ENCODE measurements around the gene FBXL2. TPM values are rescaled to one million over a fixed set of nuclear protein-coding genes. Genes with fewer than 3 reads are reported as not detected.

Gene FBXL2
- total and polyA plus RNA-seq, 4 donors = 2.4 to 28.7 (median 6.5) TPM

DNA sequence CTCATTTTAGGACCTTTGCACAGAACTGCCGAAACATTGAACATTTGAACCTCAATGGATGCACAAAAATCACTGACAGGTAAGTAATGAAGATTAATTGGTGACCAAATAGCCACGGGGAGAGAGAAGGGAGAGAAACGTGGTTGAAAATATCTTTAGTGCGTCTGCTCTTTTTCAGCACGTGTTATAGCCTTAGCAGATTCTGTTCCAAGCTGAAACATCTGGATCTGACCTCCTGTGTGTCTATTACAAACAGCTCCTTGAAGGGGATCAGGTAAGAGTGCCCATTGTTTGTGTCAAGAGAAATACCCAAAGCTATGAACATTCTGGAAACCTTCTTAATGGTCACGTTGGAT is 95.8 kb downstream of the FBXL2 start:
- TF ChIP-seq, protein P1, sequence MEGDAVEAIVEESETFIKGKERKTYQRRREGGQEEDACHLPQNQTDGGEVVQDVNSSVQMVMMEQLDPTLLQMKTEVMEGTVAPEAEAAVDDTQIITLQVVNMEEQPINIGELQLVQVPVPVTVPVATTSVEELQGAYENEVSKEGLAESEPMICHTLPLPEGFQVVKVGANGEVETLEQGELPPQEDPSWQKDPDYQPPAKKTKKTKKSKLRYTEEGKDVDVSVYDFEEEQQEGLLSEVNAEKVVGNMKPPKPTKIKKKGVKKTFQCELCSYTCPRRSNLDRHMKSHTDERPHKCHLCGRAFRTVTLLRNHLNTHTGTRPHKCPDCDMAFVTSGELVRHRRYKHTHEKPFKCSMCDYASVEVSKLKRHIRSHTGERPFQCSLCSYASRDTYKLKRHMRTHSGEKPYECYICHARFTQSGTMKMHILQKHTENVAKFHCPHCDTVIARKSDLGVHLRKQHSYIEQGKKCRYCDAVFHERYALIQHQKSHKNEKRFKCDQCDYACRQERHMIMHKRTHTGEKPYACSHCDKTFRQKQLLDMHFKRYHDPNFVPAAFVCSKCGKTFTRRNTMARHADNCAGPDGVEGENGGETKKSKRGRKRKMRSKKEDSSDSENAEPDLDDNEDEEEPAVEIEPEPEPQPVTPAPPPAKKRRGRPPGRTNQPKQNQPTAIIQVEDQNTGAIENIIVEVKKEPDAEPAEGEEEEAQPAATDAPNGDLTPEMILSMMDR (IDR thresholded peaks at IDR 0.05; ENCODE audit: control extremely low read depth, extremely low read depth) = no peak
- no peak for ATAC-seq (ENCODE audit: insufficient read depth, low FRiP score)
- 55 to 56% methylated on average over 6 of the region's 6 CpGs for WGBS, 2 donors

DNA sequence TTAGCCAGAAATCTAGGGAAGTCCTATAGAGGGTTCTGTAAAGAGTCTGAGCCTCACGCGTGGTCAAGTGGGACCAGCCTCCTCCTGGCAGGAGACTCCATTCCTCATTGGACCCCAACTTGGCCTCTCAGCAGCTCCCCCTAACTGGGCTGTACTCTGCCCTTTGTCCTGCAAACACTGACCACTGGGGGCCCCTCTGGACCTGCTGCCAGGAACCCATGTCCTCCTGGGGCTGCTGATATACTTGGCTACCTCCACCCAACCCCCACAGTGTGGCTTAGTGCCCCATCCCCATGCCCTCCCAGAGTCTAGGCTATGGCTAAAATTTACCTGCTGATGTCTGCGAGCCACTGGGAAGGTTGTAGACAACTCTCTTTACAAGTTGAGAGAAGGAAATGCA is 100.2 kb downstream of the FBXL2 start:
- ATAC-seq (ENCODE audit: insufficient read depth, low FRiP score) (no peak), DNase-seq (no peak)
- H3K9ac ChIP-seq (ENCODE audit: insufficient read depth in 1 of 2, low read length in 2 of 2) = no peak overlapping the region
- 88 to 89% methylated on average over 3 of the region's 3 CpGs for WGBS, 2 donors
- TF ChIP-seq, protein P1 (IDR thresholded peaks at IDR 0.05; ENCODE audit: control extremely low read depth, extremely low read depth) = no peak
- H3K4me3 ChIP-seq = no peak overlapping the region
- H3K4me1 ChIP-seq (ENCODE audit: control insufficient read depth in 5 of 5, insufficient read depth in 5 of 5, low read length in 5 of 5) = no peaks in the 10 kb centered on the region
- peaks cover 2 to 24% (median 6%) of the 10 kb centered on the region in 4 donors for H3K36me3 ChIP-seq (ENCODE audit: control insufficient read depth in 4 of 4, insufficient read depth in 4 of 4, low read length in 4 of 4)
- H3K27ac ChIP-seq (ENCODE audit: low read depth in 1 of 2, low read length in 1 of 2) = no peak overlapping the region
- no peaks in the 10 kb centered on the region for H3K27me3 ChIP-seq (ENCODE audit: control insufficient read depth in 3 of 3, insufficient read depth in 3 of 3, low read length in 2 of 3)
- H3K9me3 ChIP-seq (ENCODE audit: control insufficient read depth in 4 of 4, insufficient read depth in 3 of 4, low read length in 3 of 4) = no peaks in the 10 kb centered on the region

More for the DNA sequence above, 95.8 kb downstream of the FBXL2 start:
- no peak for DNase-seq
- H3K27me3 ChIP-seq (ENCODE audit: control insufficient read depth in 3 of 3, insufficient read depth in 3 of 3, low read length in 2 of 3) = no peaks in the 10 kb centered on the region
- no peak overlapping the region for H3K27ac ChIP-seq (ENCODE audit: low read depth in 1 of 2, low read length in 1 of 2)
- no peak overlapping the region for H3K9ac ChIP-seq (ENCODE audit: insufficient read depth in 1 of 2, low read length in 2 of 2)
- H3K36me3 ChIP-seq (ENCODE audit: control insufficient read depth in 4 of 4, insufficient read depth in 4 of 4, low read length in 4 of 4) = peaks cover 0 to 21% (median 4%) of the 10 kb centered on the region in 4 donors
- H3K9me3 ChIP-seq (ENCODE audit: control insufficient read depth in 4 of 4, insufficient read depth in 3 of 4, low read length in 3 of 4) = peaks cover 0 to 2% (median 0%) of the 10 kb centered on the region in 4 donors
- no peak overlapping the region for H3K4me3 ChIP-seq
- H3K4me1 ChIP-seq (ENCODE audit: control insufficient read depth in 5 of 5, insufficient read depth in 5 of 5, low read length in 5 of 5) = no peaks in the 10 kb centered on the region

DNA sequence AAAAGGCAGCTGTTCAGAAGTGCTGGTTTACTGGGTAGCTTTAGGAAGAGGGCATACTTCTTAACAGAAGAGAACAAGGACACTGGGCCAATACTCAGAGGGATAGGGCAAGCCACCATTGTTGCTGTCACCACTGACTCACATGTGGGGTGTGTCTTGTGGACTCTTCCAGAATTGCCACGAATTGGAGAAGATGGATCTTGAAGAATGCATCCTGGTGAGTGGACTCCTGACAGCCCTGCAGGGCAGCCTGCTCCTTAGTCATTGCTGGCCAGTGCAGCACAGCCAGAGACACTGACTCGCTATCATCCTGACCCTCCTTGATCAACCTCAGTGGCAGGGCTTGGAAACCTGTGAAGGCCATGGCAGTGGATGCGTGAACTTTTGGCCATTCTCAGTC is 100.7 kb downstream of the FBXL2 start:
- Histone ChIP-seq H3K4me1 (ENCODE audit: control insufficient read depth in 5 of 5, insufficient read depth in 5 of 5, low read length in 5 of 5) (no peaks in the 10 kb centered on the region), H3K9ac (ENCODE audit: insufficient read depth in 1 of 2, low read length in 2 of 2) (no peak overlapping the region), H3K27ac (ENCODE audit: low read depth in 1 of 2, low read length in 1 of 2) (no peak overlapping the region), H3K36me3 (ENCODE audit: control insufficient read depth in 4 of 4, insufficient read depth in 4 of 4, low read length in 4 of 4) (peaks cover 2 to 27% (median 6%) of the 10 kb centered on the region in 4 donors), H3K9me3 (ENCODE audit: control insufficient read depth in 4 of 4, insufficient read depth in 3 of 4, low read length in 3 of 4) (no peaks in the 10 kb centered on the region), H3K4me3 (no peak overlapping the region), H3K27me3 (ENCODE audit: control insufficient read depth in 3 of 3, insufficient read depth in 3 of 3, low read length in 2 of 3) (no peaks in the 10 kb centered on the region)
- ATAC-seq (ENCODE audit: insufficient read depth, low FRiP score) (no peak), DNase-seq (no peak)
- TF ChIP-seq, protein P1 (IDR thresholded peaks at IDR 0.05; ENCODE audit: control extremely low read depth, extremely low read depth) = no peak
- 88 to 96% methylated on average over 3 of the region's 3 CpGs for WGBS, 2 donors

GRCh38 chr3:33380653-33381052 is 103.4 kb downstream of the FBXL2 start:
- no peak for ATAC-seq (ENCODE audit: insufficient read depth, low FRiP score)
- no peak for DNase-seq
- Histone ChIP-seq H3K27ac (ENCODE audit: low read depth in 1 of 2, low read length in 1 of 2) (no peak overlapping the region), H3K9ac (ENCODE audit: insufficient read depth in 1 of 2, low read length in 2 of 2) (no peak overlapping the region), H3K4me3 (no peak overlapping the region), H3K9me3 (ENCODE audit: control insufficient read depth in 4 of 4, insufficient read depth in 3 of 4, low read length in 3 of 4) (peaks cover 0 to 1% (median 0%) of the 10 kb centered on the region in 4 donors), H3K27me3 (ENCODE audit: control insufficient read depth in 3 of 3, insufficient read depth in 3 of 3, low read length in 2 of 3) (no peaks in the 10 kb centered on the region), H3K36me3 (ENCODE audit: control insufficient read depth in 4 of 4, insufficient read depth in 4 of 4, low read length in 4 of 4) (peaks cover 5 to 20% (median 8%) of the 10 kb centered on the region in 4 donors), H3K4me1 (ENCODE audit: control insufficient read depth in 5 of 5, insufficient read depth in 5 of 5, low read length in 5 of 5) (no peaks in the 10 kb centered on the region)
- WGBS, 2 donors = 98% methylated on average over 3 of the region's 3 CpGs
- TF ChIP-seq, protein P1 (IDR thresholded peaks at IDR 0.05; ENCODE audit: control extremely low read depth, extremely low read depth) = no peak
